K562 treated with DMSO at 1 percent for 4 hours (cell line): ENCODE results near the gene TRDMT1. TPM values are rescaled to one million over a fixed set of nuclear protein-coding genes. Genes with fewer than 3 reads are reported as not detected.

Source experiments
- total RNA-seq: library from RNA; unstranded; fragments of 300-600 nt; gene quantifications from 2 replicates; pipeline ENCODE4 v1.2.3, GENCODE V29; 2022; ENCODE audit not compliant: insufficient read depth

The TRDMT1 gene, protein sequence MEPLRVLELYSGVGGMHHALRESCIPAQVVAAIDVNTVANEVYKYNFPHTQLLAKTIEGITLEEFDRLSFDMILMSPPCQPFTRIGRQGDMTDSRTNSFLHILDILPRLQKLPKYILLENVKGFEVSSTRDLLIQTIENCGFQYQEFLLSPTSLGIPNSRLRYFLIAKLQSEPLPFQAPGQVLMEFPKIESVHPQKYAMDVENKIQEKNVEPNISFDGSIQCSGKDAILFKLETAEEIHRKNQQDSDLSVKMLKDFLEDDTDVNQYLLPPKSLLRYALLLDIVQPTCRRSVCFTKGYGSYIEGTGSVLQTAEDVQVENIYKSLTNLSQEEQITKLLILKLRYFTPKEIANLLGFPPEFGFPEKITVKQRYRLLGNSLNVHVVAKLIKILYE
- 2.3 and 5.0 TPM in 2 replicates for total RNA-seq

DNA sequence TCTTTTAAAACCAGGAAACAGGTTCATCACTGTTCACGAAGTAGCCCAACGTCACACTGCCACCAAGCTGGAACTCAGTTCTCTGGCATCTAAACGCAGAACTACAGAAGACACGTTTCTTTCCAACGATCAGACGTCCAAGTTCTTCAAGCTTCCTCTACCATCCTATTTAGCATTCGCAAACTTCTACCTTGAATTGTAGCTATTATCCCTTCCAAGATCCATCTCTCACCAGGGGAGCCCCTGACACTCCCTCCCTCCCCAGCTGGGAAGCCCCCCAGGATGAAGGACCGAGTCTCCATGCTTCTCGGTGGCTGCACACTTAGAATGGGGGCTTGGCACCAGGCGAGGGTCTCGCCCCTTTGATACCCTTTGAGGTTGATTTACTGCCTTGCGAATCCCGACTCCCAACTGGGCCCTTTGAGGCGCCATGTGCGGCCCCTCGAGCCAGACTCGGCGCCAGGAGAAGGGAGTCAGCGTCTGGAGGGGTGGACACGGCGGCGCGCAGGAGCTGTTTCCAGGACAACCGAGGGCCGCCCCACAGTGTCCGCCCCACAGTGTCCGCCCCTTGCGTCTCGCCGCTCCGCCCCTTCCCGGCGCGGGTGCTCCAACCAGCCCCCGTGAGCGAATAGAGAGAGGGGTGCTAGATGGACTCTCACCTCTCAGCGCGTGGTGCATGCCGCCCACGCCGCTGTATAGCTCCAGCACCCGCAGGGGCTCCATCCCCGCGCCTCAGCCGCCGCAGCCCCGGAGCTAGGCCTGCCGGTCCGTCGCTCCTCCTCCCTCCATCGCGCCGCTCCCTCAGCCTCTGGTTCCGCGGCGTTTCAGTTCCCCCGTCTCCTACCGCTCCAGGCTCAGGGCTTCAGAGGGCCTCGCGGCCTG lies at the start of gene TRDMT1:
Gene TRDMT1 (minus strand): TSS at position 761 of the 882 bp plus-strand sequence. CDS start 38 bp downstream, at position 723.

GRCh38 chr10:17228091-17229015 lies 26.9 kb upstream of the TRDMT1 start, which contains the start of gene VIM:
TSS of gene VIM (plus strand) at chr10:17228241. CDS start at chr10:17229423, 1,182 bp downstream.

DNA sequence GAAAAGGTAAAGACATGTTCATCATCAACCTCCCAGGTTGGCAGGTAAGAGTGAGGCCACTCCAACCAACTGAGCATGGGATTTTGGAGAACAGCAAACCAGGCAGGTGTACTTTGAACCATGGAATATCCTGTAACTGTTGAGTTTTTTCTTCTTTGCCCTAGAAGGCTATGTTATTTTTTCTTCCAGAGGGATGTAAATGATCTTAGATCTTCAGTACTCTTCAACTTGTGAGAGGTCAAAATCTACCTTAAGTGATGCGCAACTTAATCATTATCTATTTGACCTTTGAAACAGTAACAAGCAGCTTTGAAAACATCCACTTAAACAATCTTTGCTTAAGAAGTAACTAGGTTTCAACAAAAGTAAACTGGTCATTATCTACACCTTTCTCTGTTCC lies 71.7 kb downstream of the TRDMT1 start, which contains the start of gene CUBN:
Gene CUBN (minus strand): TSS at position 71 of the 400 bp plus-strand sequence. CDS start 46 bp downstream, at position 25.

Other genes starting within 250 kb of the TRDMT1 start
- 0.12 and 0.69 TPM in 2 replicates for gene CUBN, start 71.9 kb downstream of the TRDMT1 start, total RNA-seq
- gene VIM, start 26.6 kb upstream of the TRDMT1 start, total RNA-seq, result 1,115 and 1,169 TPM in 2 replicates